H9 (cell line): ENCODE results near the gene TUBA8. TPM values are rescaled to one million over a fixed set of nuclear protein-coding genes. Genes with fewer than 3 reads are reported as not detected.
"Not testable (repeated sequence)": the region's sequence is repeated elsewhere in the genome, so short reads cannot be mapped to it uniquely, and the experiment has no call there.

ENCODE experiments used
- DNase-seq: peaks from one replicate; pipeline ENCODE4 v3.0.0-alpha.2; 2017
- H2AFZ ChIP-seq: one replicate; pipeline ENCODE4 v1.6.1; 2013; ENCODE audit warnings: mild to moderate bottlenecking, low read length, control low read depth, moderate library complexity
- H2AK5ac ChIP-seq: 2 replicates; pipeline ENCODE4 v1.6.1; 2013; ENCODE audit warnings: low read length, control low read depth, mixed read lengths; ENCODE audit not compliant: insufficient read length
- H2BK120ac ChIP-seq: one replicate; pipeline ENCODE4 v1.6.1; 2013; ENCODE audit warnings: low read depth, mild to moderate bottlenecking, low read length, control low read depth, inconsistent platforms; ENCODE audit not compliant: poor library complexity, severe bottlenecking
- H2BK12ac ChIP-seq: 2 replicates; pipeline ENCODE4 v1.6.1; 2013; ENCODE audit warnings: low read length, control low read depth, mixed read lengths, low read depth; ENCODE audit not compliant: insufficient read length
- H2BK15ac ChIP-seq: 2 replicates; pipeline ENCODE4 v1.6.1; 2013; ENCODE audit warnings: low read depth, low read length, control low read depth
- H2BK20ac ChIP-seq: one replicate; pipeline ENCODE4 v1.6.1; 2013; ENCODE audit warnings: low read depth, mild to moderate bottlenecking, low read length, control low read depth, inconsistent platforms; ENCODE audit not compliant: poor library complexity, severe bottlenecking
- H2BK5ac ChIP-seq: 2 replicates; pipeline ENCODE4 v1.6.1; 2013; ENCODE audit warnings: low read length, control low read depth, mixed read lengths; ENCODE audit not compliant: insufficient read length
- H3K14ac ChIP-seq: 2 replicates; pipeline ENCODE4 v1.6.1; 2013; ENCODE audit warnings: low read length, control low read depth; ENCODE audit not compliant: insufficient read depth
- H3K18ac ChIP-seq: 2 replicates; pipeline ENCODE4 v1.6.1; 2013; ENCODE audit warnings: low read depth, mild to moderate bottlenecking, mixed read lengths, low read length, control low read depth; ENCODE audit not compliant: insufficient read length
- H3K23ac ChIP-seq: 2 replicates; pipeline ENCODE4 v1.6.1; 2013; ENCODE audit warnings: low read length, control low read depth, mixed read lengths, low read depth; ENCODE audit not compliant: insufficient read length
- H3K23me2 ChIP-seq: 2 replicates; pipeline ENCODE4 v1.6.1; 2013; ENCODE audit warnings: low read depth, mild to moderate bottlenecking, mixed read lengths, low read length, control low read depth; ENCODE audit not compliant: insufficient read length, poor library complexity, severe bottlenecking
- H3K27ac ChIP-seq: 2 replicates; pipeline ENCODE4 v1.5.1; 2013; ENCODE audit warnings: low read length, control low read depth, mixed read lengths, low read depth; ENCODE audit not compliant: insufficient read length
- H3K27me3 ChIP-seq: 2 replicates; pipeline ENCODE4 v1.6.1; 2013; ENCODE audit warnings: low read length, control low read depth, inconsistent platforms; ENCODE audit not compliant: insufficient read depth
- H3K4ac ChIP-seq: 2 replicates; pipeline ENCODE4 v1.6.1; 2013; ENCODE audit warnings: low read depth, mild to moderate bottlenecking, control low read depth, inconsistent platforms, low read length, moderate library complexity
- H3K4me1 ChIP-seq: 2 replicates; pipeline ENCODE4 v1.6.1; 2013; ENCODE audit warnings: low read length, control low read depth, inconsistent platforms; ENCODE audit not compliant: insufficient read depth
- H3K4me2 ChIP-seq: 2 replicates; pipeline ENCODE4 v1.6.1; 2013; ENCODE audit warnings: low read length, control low read depth, mixed read lengths; ENCODE audit not compliant: insufficient read length, insufficient read depth
- H3K56ac ChIP-seq: 2 replicates; pipeline ENCODE4 v1.6.1; 2013; ENCODE audit warnings: low read depth, mild to moderate bottlenecking, mixed read lengths, low read length, control low read depth; ENCODE audit not compliant: insufficient read length
- H3K79me1 ChIP-seq: 2 replicates; pipeline ENCODE4 v1.6.1; 2013; ENCODE audit warnings: low read depth, mild to moderate bottlenecking, moderate library complexity, low read length, control low read depth, inconsistent platforms; ENCODE audit not compliant: insufficient read depth, poor library complexity, severe bottlenecking
- H3K79me2 ChIP-seq: 2 replicates; pipeline ENCODE4 v1.6.1; 2013; ENCODE audit warnings: low read length, control low read depth, inconsistent platforms; ENCODE audit not compliant: insufficient read depth
- H3K9ac ChIP-seq: 2 replicates; pipeline ENCODE4 v1.6.1; 2013; ENCODE audit warnings: low read length, control low read depth, mixed read lengths; ENCODE audit not compliant: insufficient read length; ENCODE audit errors: extremely low read depth
- H3K9me3 ChIP-seq: one replicate; pipeline ENCODE4 v1.6.1; 2013; ENCODE audit warnings: low read depth, low read length, inconsistent platforms; ENCODE audit not compliant: control insufficient read depth
- H3T11ph ChIP-seq: one replicate; pipeline ENCODE4 v1.6.1; 2013; ENCODE audit warnings: mild to moderate bottlenecking, low read length, control low read depth, inconsistent platforms
- H4K20me1 ChIP-seq: one replicate; pipeline ENCODE4 v1.6.1; 2013; ENCODE audit not compliant: control insufficient read depth, insufficient read length, insufficient read depth
- H4K5ac ChIP-seq: 2 replicates; pipeline ENCODE4 v1.6.1; 2013; ENCODE audit warnings: low read depth, mild to moderate bottlenecking, mixed read lengths, low read length, control low read depth; ENCODE audit not compliant: insufficient read length
- H4K8ac ChIP-seq: replicated peaks from 2 replicates; pipeline ENCODE4 v1.6.1; 2013; ENCODE audit warnings: low read length, control low read depth, mixed read lengths, low read depth; ENCODE audit not compliant: insufficient read length
- H4K91ac ChIP-seq: 2 replicates; pipeline ENCODE4 v1.6.1; 2013; ENCODE audit warnings: low read depth, mild to moderate bottlenecking, moderate library complexity, mixed read lengths, low read length, control low read depth; ENCODE audit not compliant: insufficient read length
- H3K27ac Mint-ChIP-seq, 3 experiments: 2 replicates in 2 of 3; 3 replicates in 1 of 3; pipeline ENCODE4 v1.8.0; 2020 to 2021; ENCODE audit warnings: mixed read lengths in 3 of 3, mild to moderate bottlenecking in 1 of 3, moderate library complexity in 1 of 3
- H3K27me3 Mint-ChIP-seq: 2 replicates; pipeline ENCODE4 v1.8.0; 2021; ENCODE audit warnings: low read depth, mild to moderate bottlenecking, moderate library complexity, mixed read lengths
- H3K36me3 Mint-ChIP-seq, 3 experiments: 2 replicates in 2 of 3; 3 replicates in 1 of 3; pipeline ENCODE4 v1.8.0; 2020 to 2021; ENCODE audit warnings: low read depth in 3 of 3, mixed read lengths in 3 of 3; ENCODE audit not compliant: insufficient read depth in 1 of 3
- H3K4me1 Mint-ChIP-seq, 2 experiments: 2 replicates each; pipeline ENCODE4 v1.8.0; 2020; ENCODE audit warnings: mixed read lengths in 2 of 2
- H3K4me3 Mint-ChIP-seq, 2 experiments: 2 replicates in 1 of 2; 3 replicates in 1 of 2; pipeline ENCODE4 v1.8.0; 2020 to 2021; ENCODE audit warnings: mild to moderate bottlenecking in 2 of 2, mixed read lengths in 2 of 2, moderate library complexity in 1 of 2
- H3K9me3 Mint-ChIP-seq, 2 experiments: 2 replicates in 1 of 2; 3 replicates in 1 of 2; pipeline ENCODE4 v1.8.0; 2020; ENCODE audit warnings: mild to moderate bottlenecking in 2 of 2, mixed read lengths in 2 of 2, moderate library complexity in 1 of 2
- CTCF ChIP-seq: fragments of 200-600 bp; sonication (generic); conservative IDR thresholded peaks from 3 replicates; pipeline ENCODE4 v1.8.0; 2021; ENCODE audit warnings: antibody characterized with exemption, mild to moderate bottlenecking
- WGBS: extraction: QIAGEN DNeasy Blood & Tissue Kit; methylation state at CpG from one replicate; pipeline ENCODE4 v1.1.7; 2013; ENCODE audit warnings: missing lambda C conversion rate, low lambda C conversion rate, mixed read lengths; ENCODE audit not compliant: insufficient read length; ENCODE audit errors: extremely low coverage; 5-methylcytosine and 5-hydroxymethylcytosine counted together
- total RNA-seq: library from RNA; stranded (reverse); gene quantifications from 2 replicates; pipeline ENCODE4 v1.2.1, GENCODE V29; 2021

Gene TUBA8
- total RNA-seq, 1 experiment from 2014 or later, result 2.0 TPM

GRCh38 chr22:18070556-18071306, 39.9 kb upstream of the TUBA8 start:
- Histone ChIP-seq H2AK5ac (no peak overlapping the region), H3K23ac (no peak overlapping the region), H2BK5ac (no peak overlapping the region), H4K91ac (no peak overlapping the region), H3K79me2 (no peaks in the 10 kb centered on the region), H3K4me2 (no peak overlapping the region), H3K4me1 (no peaks in the 10 kb centered on the region), H3K14ac (no peak overlapping the region), H4K5ac (no peak overlapping the region), H4K20me1 (peaks cover 2% of the 10 kb centered on the region), H2BK20ac (no peak overlapping the region), H3K18ac (no peak overlapping the region), H3T11ph (no peak overlapping the region), H2AFZ (no peak overlapping the region), H3K23me2 (no peaks in the 10 kb centered on the region), H2BK12ac (no peak overlapping the region), H3K27ac (no peak overlapping the region), H4K8ac (no peak overlapping the region), H3K9ac (no peak overlapping the region), H3K27me3 (no peaks in the 10 kb centered on the region), H2BK120ac (no peak overlapping the region), H3K56ac (no peak overlapping the region), H3K4ac (no peak overlapping the region), H2BK15ac (no peak overlapping the region), H3K79me1 (no peaks in the 10 kb centered on the region), H3K9me3 (no peaks in the 10 kb centered on the region)
- WGBS, result no CpG with 5 or more reads among the region's 14 CpGs
- H3K36me3 Mint-ChIP-seq, result no peaks in the 10 kb centered on the region; a peak in 1 of 7 replicates
- H3K4me1 Mint-ChIP-seq, result peaks cover 4 to 5% of the 10 kb centered on the region in 2 experiments; a peak in 3 of 4 replicates
- no peak for DNase-seq
- H3K9me3 Mint-ChIP-seq, result no peaks in the 10 kb centered on the region; a peak in 1 of 5 replicates
- peak overlapping the region in 1 of 3 experiments; percentile 33; a peak in 1 of 7 replicates for H3K27ac Mint-ChIP-seq
- peaks cover 53% of the 10 kb centered on the region for H3K27me3 Mint-ChIP-seq
- TF ChIP-seq CTCF, result peak; percentile 67
- no peak overlapping the region for H3K4me3 Mint-ChIP-seq

DNA sequence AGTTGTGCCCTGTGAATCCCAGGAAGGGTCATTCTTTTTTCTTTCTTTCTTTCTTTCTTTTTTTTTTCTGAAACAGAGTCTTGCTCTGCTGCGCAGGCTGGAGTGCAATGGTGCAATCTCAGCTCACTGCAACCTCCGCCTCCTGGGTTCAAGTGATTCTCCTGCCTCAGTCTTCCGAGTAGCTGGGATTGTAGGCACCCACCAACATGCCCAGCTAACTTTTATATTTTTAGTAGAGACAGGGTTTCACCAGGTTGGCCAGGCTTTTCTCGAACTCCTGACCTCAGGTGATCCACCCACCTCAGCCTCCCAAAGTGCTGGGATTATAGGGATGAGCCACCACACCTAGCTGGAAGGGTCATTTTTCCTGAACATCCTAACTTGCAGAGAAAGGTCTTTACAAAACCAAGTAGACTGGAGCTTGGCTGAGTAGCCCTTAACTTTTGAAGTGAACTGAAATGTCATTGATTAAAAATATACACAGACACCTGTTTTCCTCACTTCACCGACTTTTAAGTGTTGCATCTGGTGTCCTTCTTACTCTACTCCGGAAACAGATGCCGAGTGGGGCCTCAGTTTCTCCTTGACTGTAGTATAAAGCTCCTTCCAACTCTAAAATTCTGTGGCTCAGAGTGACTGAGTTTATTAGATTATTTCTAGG, 39.2 kb upstream of the TUBA8 start:
- not testable (repeated sequence) for H3K9me3 Mint-ChIP-seq, H3K4ac ChIP-seq, H3K27me3 ChIP-seq, H2BK15ac ChIP-seq, H3K4me1 Mint-ChIP-seq, H2BK5ac ChIP-seq, H3K56ac ChIP-seq, H3K9me3 ChIP-seq, H2BK120ac ChIP-seq, H3K14ac ChIP-seq, H3K18ac ChIP-seq, H3K9ac ChIP-seq, H3T11ph ChIP-seq, H3K27ac Mint-ChIP-seq, H3K23me2 ChIP-seq, H3K36me3 Mint-ChIP-seq, H3K4me2 ChIP-seq, H3K4me3 Mint-ChIP-seq, H2BK20ac ChIP-seq, H4K91ac ChIP-seq, H3K79me1 ChIP-seq, DNase-seq, H2AK5ac ChIP-seq, H4K20me1 ChIP-seq, H4K8ac ChIP-seq, H4K5ac ChIP-seq, H3K23ac ChIP-seq, H2AFZ ChIP-seq, H2BK12ac ChIP-seq, H3K79me2 ChIP-seq, H3K4me1 ChIP-seq, H3K27ac ChIP-seq
- H3K27me3 Mint-ChIP-seq, result peaks cover 46% of the 10 kb centered on the region
- WGBS, result no CpG with 5 or more reads among the region's 7 CpGs
